DOHH2 (cell line): Measurements from ENCODE around the gene NTNG1.

Experiments
- CTCF ChIP-seq: fragments of 200-600 bp; sonication (generic); IDR thresholded peaks from one replicate; pipeline ENCODE4 v1.5.1; 2014; ENCODE audit warnings: antibody characterized with exemption, mild to moderate bottlenecking, low read depth, low read length; ENCODE audit not compliant: poor library complexity, severe bottlenecking
- EZH2phosphoT487 ChIP-seq: fragments of 200-600 bp; sonication (generic); IDR thresholded peaks from 2 replicates; pipeline ENCODE4 v1.6.1; 2017; ENCODE audit warnings: borderline replicate concordance, mild to moderate bottlenecking, antibody characterized with exemption, low read length, moderate library complexity, mixed read lengths

GRCh38 chr1:107496002-107496401 lies 355.2 kb downstream of the NTNG1 start:
- TF ChIP-seq EZH2phosphoT487 (no peak), CTCF (no peak)
